Measurements from ENCODE around the gene MAEA.

Gene MAEA

GRCh38 chr4:1379351-1379781, 89.7 kb downstream of the MAEA start:
- no peak overlapping the region for H3K4me2 ChIP-seq (ENCODE audit: low read length)
- no peaks in the 10 kb centered on the region for H3K36me3 ChIP-seq (replicated peaks; ENCODE audit: low read depth, low read length)
- TF ChIP-seq, protein P1, sequence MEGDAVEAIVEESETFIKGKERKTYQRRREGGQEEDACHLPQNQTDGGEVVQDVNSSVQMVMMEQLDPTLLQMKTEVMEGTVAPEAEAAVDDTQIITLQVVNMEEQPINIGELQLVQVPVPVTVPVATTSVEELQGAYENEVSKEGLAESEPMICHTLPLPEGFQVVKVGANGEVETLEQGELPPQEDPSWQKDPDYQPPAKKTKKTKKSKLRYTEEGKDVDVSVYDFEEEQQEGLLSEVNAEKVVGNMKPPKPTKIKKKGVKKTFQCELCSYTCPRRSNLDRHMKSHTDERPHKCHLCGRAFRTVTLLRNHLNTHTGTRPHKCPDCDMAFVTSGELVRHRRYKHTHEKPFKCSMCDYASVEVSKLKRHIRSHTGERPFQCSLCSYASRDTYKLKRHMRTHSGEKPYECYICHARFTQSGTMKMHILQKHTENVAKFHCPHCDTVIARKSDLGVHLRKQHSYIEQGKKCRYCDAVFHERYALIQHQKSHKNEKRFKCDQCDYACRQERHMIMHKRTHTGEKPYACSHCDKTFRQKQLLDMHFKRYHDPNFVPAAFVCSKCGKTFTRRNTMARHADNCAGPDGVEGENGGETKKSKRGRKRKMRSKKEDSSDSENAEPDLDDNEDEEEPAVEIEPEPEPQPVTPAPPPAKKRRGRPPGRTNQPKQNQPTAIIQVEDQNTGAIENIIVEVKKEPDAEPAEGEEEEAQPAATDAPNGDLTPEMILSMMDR (IDR thresholded peaks at IDR 0.05; ENCODE audit: low read depth, low read length): no peak
- TF ChIP-seq EZH2phosphoT487 (IDR thresholded peaks at IDR 0.05; ENCODE audit: low read depth): no peak
- H3K79me2 ChIP-seq (ENCODE audit: low read length): no peaks in the 10 kb centered on the region
- H3K27ac ChIP-seq (ENCODE audit: low read length): no peak overlapping the region
- H2AFZ ChIP-seq (ENCODE audit: low read depth, low read length): no peak overlapping the region
- H3K9me3 ChIP-seq (ENCODE audit: insufficient read depth, low read length): no peaks in the 10 kb centered on the region
- no peak overlapping the region for H3K4me3 ChIP-seq (ENCODE audit: low read length)
- no peaks in the 10 kb centered on the region for H3K4me1 ChIP-seq (ENCODE audit: low read length)
- no peaks in the 10 kb centered on the region for H3K27me3 ChIP-seq (ENCODE audit: low read depth, low read length)
- no peaks in the 10 kb centered on the region for H4K20me1 ChIP-seq (ENCODE audit: insufficient read depth, low read length)
- no peak overlapping the region for H3K9ac ChIP-seq (ENCODE audit: low read length)

DNA sequence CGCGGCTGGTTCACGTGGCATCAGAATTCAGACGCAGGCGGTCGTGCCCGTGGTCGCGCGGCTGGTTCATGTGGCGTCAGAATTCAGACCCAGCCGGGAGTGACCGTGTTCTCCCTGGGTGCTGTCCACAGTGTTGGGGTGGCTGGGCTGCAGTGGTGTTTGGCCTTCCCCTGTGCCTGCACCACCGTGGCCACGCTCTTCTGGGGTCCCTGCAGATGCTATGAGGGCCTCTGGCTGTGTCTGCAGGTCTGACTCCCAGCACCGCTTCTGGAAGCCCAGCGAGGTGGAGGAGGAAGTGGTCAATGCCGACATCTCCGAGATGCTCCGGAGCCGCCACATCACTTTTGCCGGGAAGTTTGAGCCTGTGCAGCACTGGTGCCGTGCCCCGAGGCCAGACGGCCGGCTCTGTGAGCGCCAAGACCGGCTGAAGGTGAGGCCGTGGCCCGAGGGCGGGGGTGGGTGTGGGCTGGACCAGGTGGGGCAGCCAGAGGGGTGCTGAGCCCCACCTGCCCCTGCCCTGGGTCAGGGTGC, 90.2 kb downstream of the MAEA start:
- Histone ChIP-seq H3K9ac (ENCODE audit: low read length) (no peak overlapping the region), H3K4me3 (ENCODE audit: low read length) (no peak overlapping the region), H3K79me2 (ENCODE audit: low read length) (no peaks in the 10 kb centered on the region), H2AFZ (ENCODE audit: low read depth, low read length) (no peak overlapping the region), H4K20me1 (ENCODE audit: insufficient read depth, low read length) (no peaks in the 10 kb centered on the region), H3K4me2 (ENCODE audit: low read length) (no peak overlapping the region), H3K27me3 (ENCODE audit: low read depth, low read length) (no peaks in the 10 kb centered on the region), H3K9me3 (ENCODE audit: insufficient read depth, low read length) (no peaks in the 10 kb centered on the region), H3K36me3 (replicated peaks; ENCODE audit: low read depth, low read length) (no peaks in the 10 kb centered on the region), H3K4me1 (ENCODE audit: low read length) (no peaks in the 10 kb centered on the region), H3K27ac (ENCODE audit: low read length) (no peak overlapping the region)
- no peak for TF ChIP-seq EZH2phosphoT487 (IDR thresholded peaks at IDR 0.05; ENCODE audit: low read depth)
- TF ChIP-seq, protein P1 (IDR thresholded peaks at IDR 0.05; ENCODE audit: low read depth, low read length): no peak

DNA sequence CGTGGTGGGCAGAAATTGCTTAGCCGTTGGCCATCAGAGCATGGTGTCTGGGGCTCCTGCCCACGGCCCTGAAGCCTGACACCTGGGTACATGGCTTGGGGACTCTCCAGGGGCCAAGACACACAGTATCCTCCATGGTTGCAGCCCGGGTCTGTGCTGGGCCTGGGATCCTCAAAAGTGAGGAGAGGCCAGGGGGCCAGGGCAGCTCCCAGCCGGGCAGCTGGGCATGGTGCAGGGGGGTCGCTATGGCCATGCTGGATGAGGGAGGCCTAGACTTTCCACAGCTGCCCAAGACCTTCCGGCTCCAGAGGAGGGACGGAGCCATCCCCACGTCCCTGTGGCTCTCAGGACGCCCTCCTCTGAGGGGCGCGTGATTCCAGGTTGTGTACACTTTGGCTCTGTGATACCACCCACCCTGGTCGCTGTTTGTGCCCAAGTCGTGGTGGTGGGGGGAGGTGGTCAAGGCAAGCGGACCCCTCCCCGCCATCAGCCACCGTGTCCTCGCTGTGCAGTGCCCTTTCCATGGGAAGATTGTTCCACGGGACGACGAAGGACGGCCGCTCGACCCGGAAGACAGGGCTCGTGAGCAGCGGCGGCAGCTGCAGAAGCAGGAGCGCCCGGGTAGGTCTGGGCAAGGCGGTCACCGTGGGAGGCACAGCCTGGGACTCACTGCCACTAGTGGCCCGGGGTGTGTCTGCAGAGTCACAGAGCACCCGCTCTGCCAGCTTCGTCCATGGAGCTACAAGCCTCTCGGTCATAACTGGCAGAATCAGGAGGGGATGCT, 90.9 kb downstream of the MAEA start:
- Histone ChIP-seq H3K79me2 (ENCODE audit: low read length) (no peaks in the 10 kb centered on the region), H3K4me1 (ENCODE audit: low read length) (no peaks in the 10 kb centered on the region)
- TF ChIP-seq EZH2phosphoT487 (IDR thresholded peaks at IDR 0.05; ENCODE audit: low read depth): no peak
- TF ChIP-seq, protein P1 (IDR thresholded peaks at IDR 0.05; ENCODE audit: low read depth, low read length): no peak

DNA sequence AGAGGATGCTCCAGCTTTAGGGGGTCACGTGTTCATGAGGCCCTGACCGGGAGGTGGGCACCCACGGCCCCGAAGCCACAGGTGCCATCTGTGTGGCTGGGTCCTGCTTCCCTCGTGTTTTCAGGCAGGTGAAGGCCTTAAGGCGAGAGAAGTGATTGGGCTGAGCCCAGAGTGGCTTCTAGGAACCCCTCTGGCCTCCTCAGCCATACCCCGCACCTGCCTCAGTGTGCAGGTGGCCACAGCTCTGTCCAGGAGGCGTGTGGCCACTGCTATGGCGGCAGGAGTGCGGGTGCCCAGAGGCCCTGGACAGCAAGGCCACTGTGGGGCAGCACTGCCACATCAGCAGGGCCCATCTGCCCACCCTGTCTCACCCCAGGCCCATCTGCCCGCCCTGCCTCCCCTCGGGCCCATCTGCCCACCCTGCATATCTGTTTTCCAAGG, 91.5 kb downstream of the MAEA start:
- no peak for TF ChIP-seq EZH2phosphoT487 (IDR thresholded peaks at IDR 0.05; ENCODE audit: low read depth)
- TF ChIP-seq, protein P1 (IDR thresholded peaks at IDR 0.05; ENCODE audit: low read depth, low read length): no peak
- Histone ChIP-seq H4K20me1 (ENCODE audit: insufficient read depth, low read length) (no peaks in the 10 kb centered on the region), H3K36me3 (replicated peaks; ENCODE audit: low read depth, low read length) (peaks cover under 1% of the 10 kb centered on the region), H2AFZ (ENCODE audit: low read depth, low read length) (no peak overlapping the region), H3K4me1 (ENCODE audit: low read length) (no peaks in the 10 kb centered on the region), H3K9me3 (ENCODE audit: insufficient read depth, low read length) (no peaks in the 10 kb centered on the region), H3K27me3 (ENCODE audit: low read depth, low read length) (no peaks in the 10 kb centered on the region), H3K4me2 (ENCODE audit: low read length) (no peak overlapping the region), H3K9ac (ENCODE audit: low read length) (no peak overlapping the region), H3K79me2 (ENCODE audit: low read length) (no peaks in the 10 kb centered on the region), H3K27ac (ENCODE audit: low read length) (no peak overlapping the region), H3K4me3 (ENCODE audit: low read length) (no peak overlapping the region)

More for the DNA sequence above, 90.9 kb downstream of the MAEA start:
- Histone ChIP-seq H3K36me3 (replicated peaks; ENCODE audit: low read depth, low read length) (no peaks in the 10 kb centered on the region), H3K27ac (ENCODE audit: low read length) (no peak overlapping the region), H4K20me1 (ENCODE audit: insufficient read depth, low read length) (no peaks in the 10 kb centered on the region), H3K27me3 (ENCODE audit: low read depth, low read length) (no peaks in the 10 kb centered on the region), H3K9ac (ENCODE audit: low read length) (no peak overlapping the region), H3K4me3 (ENCODE audit: low read length) (no peak overlapping the region), H2AFZ (ENCODE audit: low read depth, low read length) (no peak overlapping the region), H3K9me3 (ENCODE audit: insufficient read depth, low read length) (no peaks in the 10 kb centered on the region), H3K4me2 (ENCODE audit: low read length) (no peak overlapping the region)

Data from OCI-LY3 (cell line).